ENCODE data around the gene ENPP6.
A peak's percentile ranks its signal among the peaks of the same experiment; 100 is the strongest.
"Not testable (repeated sequence)": the region's sequence is repeated elsewhere in the genome, so short reads cannot be mapped to it uniquely, and the experiment has no call there.

The ENPP6 gene

DNA sequence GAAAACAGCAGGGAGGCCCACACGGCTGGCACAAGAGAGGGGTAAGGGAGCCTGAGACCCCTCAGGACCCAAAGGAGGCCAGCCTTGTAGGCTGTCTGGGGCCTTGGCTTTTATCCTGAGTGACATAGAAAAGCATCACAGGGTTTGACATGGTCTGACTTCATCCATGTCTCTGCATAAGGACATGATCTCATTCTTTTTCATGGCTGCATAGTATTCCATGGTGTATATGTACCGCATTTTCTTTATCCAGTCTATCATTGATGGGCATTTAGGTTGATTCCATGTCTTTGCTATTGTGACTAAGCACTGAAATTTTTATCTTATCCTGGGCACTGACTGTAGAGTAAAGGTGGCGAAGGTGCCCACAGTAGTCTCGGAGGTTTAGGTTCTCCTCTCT is 166.4 kb downstream of the ENPP6 start:
- not testable (repeated sequence) for DNase-seq

DNA sequence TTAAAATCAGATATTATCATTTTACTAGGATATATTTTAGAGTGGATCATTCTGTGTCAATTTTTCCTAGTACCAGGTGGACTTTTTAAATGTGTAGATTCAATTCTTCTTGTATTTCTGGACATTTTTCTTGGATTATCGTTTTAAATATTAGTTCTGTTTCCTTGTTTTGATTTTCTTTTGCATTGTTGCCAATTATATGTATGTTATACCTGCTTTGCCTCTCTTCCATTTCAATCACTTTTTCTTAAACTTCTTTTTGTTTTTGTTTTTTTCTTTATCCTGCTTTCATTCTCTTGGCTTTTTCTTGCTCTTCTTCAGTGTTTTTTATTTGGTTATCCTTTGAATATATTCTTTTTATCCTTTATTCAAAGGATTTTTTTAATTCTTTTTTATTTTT is 171.5 kb downstream of the ENPP6 start:
- DNase-seq = no peak

DNA sequence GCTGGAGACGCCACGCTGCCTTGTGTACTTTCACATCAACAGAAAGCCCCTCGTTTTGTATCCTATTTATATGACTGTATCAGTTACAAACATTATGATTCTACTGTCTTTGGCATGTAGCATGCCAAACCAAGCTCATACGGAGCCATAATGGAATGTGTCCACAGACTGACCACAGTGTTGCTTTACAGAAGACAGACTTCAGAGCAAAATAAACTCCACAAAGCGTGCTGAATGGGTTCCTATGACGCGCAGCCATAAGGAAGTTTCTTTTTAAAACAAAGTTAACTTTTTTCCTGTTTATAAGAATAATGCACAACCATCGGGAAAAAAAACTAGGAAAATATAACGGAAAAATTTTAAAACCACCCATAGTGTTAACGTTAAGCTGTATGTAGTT is 176.5 kb downstream of the ENPP6 start:
- DNase-seq = no peak

DNA sequence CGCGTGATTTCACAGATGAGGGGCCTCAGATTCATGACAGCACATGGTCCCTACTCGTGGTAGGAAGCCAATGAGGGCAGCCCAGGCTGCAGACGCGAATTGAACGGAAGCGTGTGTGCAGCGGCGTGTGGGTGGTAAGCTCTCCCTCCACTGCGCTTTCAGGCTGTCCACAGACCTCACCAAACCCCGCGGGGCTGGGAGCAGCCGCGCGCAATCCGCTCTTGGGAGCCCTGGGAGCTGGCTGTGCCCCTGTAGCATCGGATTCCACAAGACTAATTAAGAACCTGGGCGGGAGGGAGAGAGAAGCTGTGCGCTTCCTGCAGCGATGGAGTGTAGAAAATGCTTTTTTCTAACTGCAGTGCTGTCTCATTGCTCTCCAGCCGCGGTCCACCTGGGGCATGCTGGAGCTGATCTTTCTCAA is 177.7 kb downstream of the ENPP6 start:
- DNase-seq = peak; percentile 28

Measured in suppressor macrophage treated with lipopolysaccharide for 4 hours (primary cell).